HFFc6 (cell line): ENCODE data around the gene PTPDC1. TPM values are rescaled to one million over a fixed set of nuclear protein-coding genes. Genes with fewer than 3 reads are reported as not detected.
A peak's percentile ranks its signal among the peaks of the same experiment; 100 is the strongest.

Source experiments
- DNase-seq: peaks from one replicate; pipeline ENCODE4 v3.0.0-alpha.2; 2018
- H3K27ac Mint-ChIP-seq: 2 replicates; pipeline ENCODE4 v1.8.0; 2020; ENCODE audit warnings: mild to moderate bottlenecking, mixed read lengths
- H3K27me3 Mint-ChIP-seq: 2 replicates; pipeline ENCODE4 v1.8.0; 2021; ENCODE audit warnings: mild to moderate bottlenecking, moderate library complexity, mixed read lengths; ENCODE audit not compliant: insufficient read depth
- H3K36me3 Mint-ChIP-seq: 2 replicates; pipeline ENCODE4 v1.8.0; 2021; ENCODE audit warnings: low read depth, mixed read lengths
- H3K4me1 Mint-ChIP-seq: 2 replicates; pipeline ENCODE4 v1.8.0; 2020; ENCODE audit warnings: low read depth, mixed read lengths
- H3K4me3 Mint-ChIP-seq: 2 replicates; pipeline ENCODE4 v1.8.0; 2020; ENCODE audit warnings: mild to moderate bottlenecking, moderate library complexity, mixed read lengths
- H3K9me3 Mint-ChIP-seq: 2 replicates; pipeline ENCODE4 v1.8.0; 2020; ENCODE audit warnings: mild to moderate bottlenecking, mixed read lengths
- total RNA-seq, 6 experiments: library from RNA; stranded (reverse); fragmentation: NEBNext Ultra II Directional; extraction: Animal tissue kit (Norgen Biotek cat#: 25700); gene quantifications; 2 replicates in 1 of 6; 3 replicates in 5 of 6; pipeline ENCODE4 v1.2.3, GENCODE V29; 2021
- TF ChIP-seq, protein P1 (sequence below): fragments of 200-600 bp; sonication (generic); IDR thresholded peaks from 2 replicates; pipeline ENCODE4 v1.5.0; 2021; ENCODE audit warnings: antibody characterized with exemption, mild to moderate bottlenecking

The PTPDC1 gene
- total RNA-seq, 6 experiments from 2014 or later: 2.3 to 3.1 (median 2.9) TPM

- TF ChIP-seq, protein P1, sequence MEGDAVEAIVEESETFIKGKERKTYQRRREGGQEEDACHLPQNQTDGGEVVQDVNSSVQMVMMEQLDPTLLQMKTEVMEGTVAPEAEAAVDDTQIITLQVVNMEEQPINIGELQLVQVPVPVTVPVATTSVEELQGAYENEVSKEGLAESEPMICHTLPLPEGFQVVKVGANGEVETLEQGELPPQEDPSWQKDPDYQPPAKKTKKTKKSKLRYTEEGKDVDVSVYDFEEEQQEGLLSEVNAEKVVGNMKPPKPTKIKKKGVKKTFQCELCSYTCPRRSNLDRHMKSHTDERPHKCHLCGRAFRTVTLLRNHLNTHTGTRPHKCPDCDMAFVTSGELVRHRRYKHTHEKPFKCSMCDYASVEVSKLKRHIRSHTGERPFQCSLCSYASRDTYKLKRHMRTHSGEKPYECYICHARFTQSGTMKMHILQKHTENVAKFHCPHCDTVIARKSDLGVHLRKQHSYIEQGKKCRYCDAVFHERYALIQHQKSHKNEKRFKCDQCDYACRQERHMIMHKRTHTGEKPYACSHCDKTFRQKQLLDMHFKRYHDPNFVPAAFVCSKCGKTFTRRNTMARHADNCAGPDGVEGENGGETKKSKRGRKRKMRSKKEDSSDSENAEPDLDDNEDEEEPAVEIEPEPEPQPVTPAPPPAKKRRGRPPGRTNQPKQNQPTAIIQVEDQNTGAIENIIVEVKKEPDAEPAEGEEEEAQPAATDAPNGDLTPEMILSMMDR: no peak
- Mint-ChIP-seq H3K4me3 (peak overlapping the region; percentile 63), H3K9me3 (peaks cover 3% of the 10 kb centered on the region; the same call in 1 of the 2 replicates), H3K27ac (peak overlapping the region; percentile 75), H3K36me3 (peaks cover 9% of the 10 kb centered on the region; the same call in 1 of the 2 replicates), H3K27me3 (no peaks in the 10 kb centered on the region), H3K4me1 (peaks cover 22% of the 10 kb centered on the region)
- peak; percentile 79 for DNase-seq
Measured at GRCh38 chr9:94056442-94056974, 27.8 kb upstream of the PTPDC1 start.

DNA sequence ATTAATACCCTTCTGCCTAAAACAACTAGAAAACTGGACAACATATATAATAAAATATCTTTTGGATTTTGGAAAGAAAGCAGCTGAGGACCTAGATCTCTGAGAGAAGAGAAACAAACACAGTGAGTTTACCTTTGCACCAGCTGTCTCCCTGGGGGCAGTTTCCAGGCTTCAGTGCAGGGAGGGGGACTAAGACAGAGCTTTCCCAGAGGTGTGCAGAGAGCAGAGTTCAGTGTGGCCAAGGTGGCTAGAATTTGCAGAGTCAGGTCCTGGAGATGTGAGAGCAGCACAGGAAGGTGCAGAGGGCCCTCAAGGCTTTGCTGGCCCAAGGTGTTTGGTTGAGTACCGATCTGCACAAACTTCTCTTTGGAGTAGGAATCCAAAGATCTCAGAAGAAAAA lies 26.3 kb upstream of the PTPDC1 start:
- no peaks in the 10 kb centered on the region for H3K27me3 Mint-ChIP-seq
- peaks cover 11% of the 10 kb centered on the region for H3K9me3 Mint-ChIP-seq
- H3K4me3 Mint-ChIP-seq: no peak overlapping the region
- H3K36me3 Mint-ChIP-seq: peaks cover 15% of the 10 kb centered on the region; the same call in 1 of the 2 replicates
- DNase-seq: no peak
- no peak overlapping the region for H3K27ac Mint-ChIP-seq
- H3K4me1 Mint-ChIP-seq: peaks cover 22% of the 10 kb centered on the region
- TF ChIP-seq, protein P1: no peak

DNA sequence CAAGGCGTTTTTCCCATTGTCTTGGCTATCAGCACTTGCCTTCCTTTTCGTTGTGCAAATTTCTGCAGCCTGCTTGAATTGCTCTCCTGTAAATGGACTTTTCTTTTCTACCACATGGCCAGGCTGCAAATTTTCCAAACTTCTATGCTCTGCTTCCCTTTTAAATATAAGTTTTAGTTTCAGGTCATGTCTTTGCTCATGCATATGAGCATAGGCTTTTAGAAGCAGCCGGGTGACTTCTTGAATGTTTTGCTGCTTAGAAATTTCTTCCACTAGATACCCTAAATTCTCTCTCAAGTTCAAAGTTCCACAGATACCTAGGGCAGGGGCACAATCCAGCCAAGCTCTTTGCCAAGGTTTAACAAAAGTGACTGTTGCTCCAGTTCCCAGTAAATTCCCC lies 22.4 kb upstream of the PTPDC1 start:
- Mint-ChIP-seq H3K27ac (no peak overlapping the region), H3K36me3 (peaks cover 15% of the 10 kb centered on the region; the same call in 1 of the 2 replicates), H3K27me3 (no peaks in the 10 kb centered on the region), H3K4me3 (no peak overlapping the region), H3K9me3 (peaks cover 11% of the 10 kb centered on the region), H3K4me1 (peaks cover 15% of the 10 kb centered on the region)
- DNase-seq: no peak
- TF ChIP-seq, protein P1: no peak

DNA sequence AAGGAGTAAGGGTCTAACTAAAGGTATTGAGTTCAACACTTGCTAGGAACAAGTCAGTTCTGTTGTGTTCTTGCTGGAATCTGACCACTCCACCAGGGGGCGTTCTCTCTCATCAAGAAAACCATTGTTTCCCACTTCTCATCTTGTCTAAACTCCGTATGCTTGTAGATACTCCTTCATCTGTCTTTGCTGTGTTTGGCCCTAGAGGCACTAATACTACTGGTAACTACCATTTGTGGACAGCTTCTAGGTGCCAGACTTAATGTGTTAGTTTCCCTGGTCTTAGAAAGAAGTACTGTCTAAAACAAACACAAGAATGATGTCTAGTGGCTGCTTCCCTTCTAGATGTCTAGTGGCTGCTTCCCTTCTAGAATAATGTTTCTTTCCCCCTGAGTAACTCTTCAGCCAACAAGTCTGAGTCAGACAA lies 18.7 kb upstream of the PTPDC1 start:
- Mint-ChIP-seq H3K27ac (peak overlapping the region; percentile 34), H3K27me3 (no peaks in the 10 kb centered on the region), H3K4me1 (peaks cover 13% of the 10 kb centered on the region), H3K4me3 (no peak overlapping the region), H3K9me3 (peaks cover 11% of the 10 kb centered on the region), H3K36me3 (peaks cover 12% of the 10 kb centered on the region; the same call in 1 of the 2 replicates)
- TF ChIP-seq, protein P1: peak; percentile 97
- peak; percentile 68 for DNase-seq

DNA sequence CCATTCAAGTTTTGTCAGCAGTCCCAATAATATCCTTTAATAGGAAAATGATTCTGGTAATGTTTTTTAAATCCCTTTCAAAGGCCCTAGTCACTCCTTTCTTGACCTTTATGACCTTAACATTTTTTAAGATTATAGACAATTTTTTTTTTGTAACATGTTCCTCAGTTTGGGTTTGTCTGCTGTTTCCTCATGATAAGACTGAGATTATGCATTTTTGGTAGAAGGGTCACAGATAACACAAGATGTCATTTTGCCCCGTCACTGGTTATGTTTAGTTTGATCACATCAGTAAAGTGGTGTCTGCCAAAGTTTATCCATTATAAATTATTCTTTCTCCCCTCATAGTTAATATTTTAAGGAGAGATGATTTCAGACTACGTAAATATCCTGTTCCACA lies 16.0 kb upstream of the PTPDC1 start:
- Mint-ChIP-seq H3K27me3 (no peaks in the 10 kb centered on the region), H3K4me1 (peaks cover 13% of the 10 kb centered on the region), H3K4me3 (no peak overlapping the region), H3K9me3 (no peaks in the 10 kb centered on the region), H3K36me3 (peaks cover 15% of the 10 kb centered on the region), H3K27ac (no peak overlapping the region)
- no peak for DNase-seq
- TF ChIP-seq, protein P1: no peak
